OCI-LY3 (cell line): ENCODE data around the gene OSBPL9.

Experiments
- CTCF ChIP-seq: fragments of 200-600, 300-600 bp; sonication (generic); IDR thresholded peaks from 2 replicates; pipeline ENCODE4 v1.5.1; 2014; ENCODE audit warnings: antibody characterized with exemption, low read length, low read depth
- EZH2phosphoT487 ChIP-seq: fragments of 200-600 bp; shearing (Covaris generic); IDR thresholded peaks from 2 replicates; pipeline ENCODE4 v1.6.1; 2018; ENCODE audit warnings: antibody characterized with exemption, mixed run types, low read depth

- TF ChIP-seq EZH2phosphoT487: no peak
- no peak for TF ChIP-seq CTCF
These were observed 111.8 kb downstream of the OSBPL9 start for GRCh38 chr1:51728611-51729155.
